GM21737 (cell line): Measurements from ENCODE around the gene ADARB2.
"Not testable (repeated sequence)": the region's sequence is repeated elsewhere in the genome, so short reads cannot be mapped to it uniquely, and the experiment has no call there.

ENCODE experiments used
- ATAC-seq: cut with Tn5 transposase; IDR thresholded peaks from one replicate; pipeline ENCODE4 v1.9.1; 2021; ENCODE audit warnings: mild to moderate bottlenecking, moderate library complexity; ENCODE audit not compliant: unreplicated experiment

ADARB2 gene

GRCh38 chr10:1169981-1170866 lies 567.1 kb downstream of the ADARB2 start:
- ATAC-seq: no peak

- no peak for ATAC-seq
Observed at GRCh38 chr10:1169186-1169885, 568.0 kb downstream of the ADARB2 start.

- no peak for ATAC-seq
Observed at GRCh38 chr10:1168763-1169162, 568.6 kb downstream of the ADARB2 start.

- no peak for ATAC-seq
Observed at GRCh38 chr10:1166828-1167275, 570.5 kb downstream of the ADARB2 start.

GRCh38 chr10:1166101-1166827 lies 571.1 kb downstream of the ADARB2 start:
- no peak for ATAC-seq

- ATAC-seq: no peak
Observed at GRCh38 chr10:1163831-1164230, 573.5 kb downstream of the ADARB2 start.

- ATAC-seq: no peak
Observed at GRCh38 chr10:1163204-1163660, 574.1 kb downstream of the ADARB2 start.

GRCh38 chr10:1162481-1163203 lies 574.7 kb downstream of the ADARB2 start:
- no peak for ATAC-seq

- ATAC-seq: not testable (repeated sequence)
Observed at GRCh38 chr10:1161315-1161673, 576.0 kb downstream of the ADARB2 start.

- ATAC-seq: no peak
Observed at GRCh38 chr10:1160561-1161314, 576.6 kb downstream of the ADARB2 start.

GRCh38 chr10:1159131-1160061 lies 577.9 kb downstream of the ADARB2 start:
- no peak for ATAC-seq

- not testable (repeated sequence) for ATAC-seq
Observed at GRCh38 chr10:1158536-1158935, 578.8 kb downstream of the ADARB2 start.

- no peak for ATAC-seq
Observed at GRCh38 chr10:1158066-1158465, 579.3 kb downstream of the ADARB2 start.

GRCh38 chr10:1157615-1157933 lies 579.8 kb downstream of the ADARB2 start:
- no peak for ATAC-seq

GRCh38 chr10:1156921-1157614 lies 580.3 kb downstream of the ADARB2 start:
- ATAC-seq: no peak

GRCh38 chr10:1156616-1156886 lies 580.8 kb downstream of the ADARB2 start:
- no peak for ATAC-seq

- no peak for ATAC-seq
Observed at GRCh38 chr10:1155791-1156615, 581.3 kb downstream of the ADARB2 start.
